H1 (cell line): ENCODE measurements around the gene NACAD. TPM values are rescaled to one million over a fixed set of nuclear protein-coding genes. Genes with fewer than 3 reads are reported as not detected.

Experiments used
- CTCF ChIA-PET: fragments of 300-600 bp; sonication (Branson Sonifier 250); formaldehyde crosslinking; loops from one replicate; lab custom pipeline; 2021; ENCODE audit not compliant: partially characterized antibody; lab: Charles Lee
- POLR2A ChIA-PET: fragments of 300-600 bp; sonication (Branson Sonifier 250); formaldehyde crosslinking; loops from one replicate; lab custom pipeline; 2021; ENCODE audit warnings: inconsistent platforms; ENCODE audit not compliant: partially characterized antibody; lab: Charles Lee
- DNase-seq, 2 experiments: peaks; one replicate each; pipeline versions ENCODE4 v3.0.0 to v3.0.0-alpha.2; 2010 to 2022; ENCODE audit warnings: low spot score in 2 of 2, low read depth in 1 of 2, mixed read lengths in 1 of 2
- FAIRE-seq: peaks from 2 replicates; lab custom pipeline; 2011; peaks lifted over from hg19 to GRCh38; lab: Jason Lieb, UNC
- H2AFZ ChIP-seq: 2 replicates; pipeline ENCODE4 v1.8.1; 2012; ENCODE audit warnings: low read length, inconsistent platforms
- H2AK5ac ChIP-seq: 2 replicates; pipeline ENCODE4 v1.6.1; 2013; ENCODE audit warnings: low read depth, low read length
- H2BK120ac ChIP-seq: replicated peaks from 2 replicates; pipeline ENCODE3; 2013; ENCODE audit warnings: low read depth, low read length, inconsistent platforms
- H2BK12ac ChIP-seq: 2 replicates; pipeline ENCODE4 v1.6.1; 2013; ENCODE audit warnings: low read depth, low read length
- H2BK15ac ChIP-seq: 2 replicates; pipeline ENCODE4 v1.6.1; 2013; ENCODE audit warnings: low read length
- H2BK20ac ChIP-seq: 2 replicates; pipeline ENCODE4 v1.6.1; 2013; ENCODE audit warnings: low read length
- H2BK5ac ChIP-seq: 2 replicates; pipeline ENCODE4 v1.6.1; 2013; ENCODE audit warnings: low read depth, low read length
- H3K14ac ChIP-seq: 2 replicates; pipeline ENCODE4 v1.6.1; 2013; ENCODE audit warnings: inconsistent platforms; ENCODE audit not compliant: insufficient read length
- H3K18ac ChIP-seq: 2 replicates; pipeline ENCODE4 v1.6.1; 2013; ENCODE audit warnings: low read length; ENCODE audit errors: extremely low read depth
- H3K23ac ChIP-seq: 2 replicates; pipeline ENCODE4 v1.6.1; 2013; ENCODE audit warnings: inconsistent platforms; ENCODE audit not compliant: insufficient read length
- H3K23me2 ChIP-seq: 2 replicates; pipeline ENCODE4 v1.6.1; 2013; ENCODE audit warnings: low read depth, low read length
- H3K27ac ChIP-seq: 2 replicates; pipeline ENCODE4 v1.6.1; 2011; ENCODE audit warnings: low read depth, low read length, inconsistent platforms
- H3K27me3 ChIP-seq, 4 experiments: replicated peaks in 1 of 4; 1 replicate in 1 of 4; 2 replicates in 3 of 4; pipeline versions ENCODE4 v1.6.1 to v1.8.1; 2011 to 2013; ENCODE audit warnings: low read length in 3 of 4, mild to moderate bottlenecking in 3 of 4, inconsistent platforms in 2 of 4, mixed read lengths in 2 of 4, moderate library complexity in 1 of 4; ENCODE audit not compliant: control insufficient read depth in 3 of 4, insufficient read depth in 3 of 4; ENCODE audit errors: extremely low read depth in 1 of 4
- H3K36me3 ChIP-seq, 4 experiments: 2 replicates each; pipeline versions ENCODE4 v1.6.1 to v1.8.1; 2011 to 2013; ENCODE audit warnings: mild to moderate bottlenecking in 4 of 4, low read length in 3 of 4, moderate library complexity in 2 of 4, control low read depth in 1 of 4, inconsistent platforms in 1 of 4; ENCODE audit not compliant: insufficient read depth in 4 of 4, control insufficient read depth in 2 of 4
- H3K4ac ChIP-seq: replicated peaks from 2 replicates; pipeline ENCODE3; 2013; ENCODE audit warnings: low read length, low read depth, mixed read lengths, inconsistent platforms; ENCODE audit not compliant: insufficient read length
- H3K4me1 ChIP-seq, 4 experiments: replicated peaks in 1 of 4; 1 replicate in 1 of 4; 2 replicates in 3 of 4; pipeline versions ENCODE4 v1.6.1 to v1.8.1; 2011 to 2013; ENCODE audit warnings: low read length in 3 of 4, inconsistent platforms in 2 of 4, mixed read lengths in 1 of 4; ENCODE audit not compliant: insufficient read depth in 4 of 4, control insufficient read depth in 3 of 4
- H3K4me2 ChIP-seq, 2 experiments: 2 replicates each; pipeline versions ENCODE4 v1.6.1 to v1.8.1; 2011 to 2013; ENCODE audit warnings: low read depth in 2 of 2, low read length in 2 of 2, control low read depth in 1 of 2, inconsistent platforms in 1 of 2, mild to moderate bottlenecking in 1 of 2; ENCODE audit not compliant: insufficient read depth in 1 of 2
- H3K4me3 ChIP-seq, 4 experiments: fragments of 200-600, 300-600 bp in 1 of 4; sonication (generic), shearing (Covaris generic), sonication (Bioruptor Twin) in 1 of 4; 2 replicates each; pipeline versions ENCODE4 v1.5.1 to v1.8.1; 2011 to 2016; ENCODE audit warnings: low read length in 4 of 4, low read depth in 3 of 4, control low read depth in 2 of 4, inconsistent platforms in 2 of 4, mild to moderate bottlenecking in 2 of 4, mixed read lengths in 1 of 4, moderate library complexity in 1 of 4; ENCODE audit not compliant: insufficient read depth in 2 of 4; ENCODE audit errors: extremely low read depth in 1 of 4
- H3K56ac ChIP-seq: replicated peaks from 2 replicates; pipeline ENCODE3; 2013; ENCODE audit warnings: low read depth, mild to moderate bottlenecking, mixed read lengths, low read length, inconsistent platforms; ENCODE audit not compliant: insufficient read length
- H3K79me1 ChIP-seq: 2 replicates; pipeline ENCODE4 v1.6.1; 2013; ENCODE audit warnings: low read depth, low read length, control low read depth
- H3K79me2 ChIP-seq, 2 experiments: 2 replicates each; pipeline versions ENCODE4 v1.6.1 to v1.8.1; 2012 to 2013; ENCODE audit warnings: low read length in 2 of 2, mild to moderate bottlenecking in 2 of 2, inconsistent platforms in 1 of 2; ENCODE audit not compliant: insufficient read depth in 2 of 2, control insufficient read depth in 1 of 2
- H3K9ac ChIP-seq, 4 experiments: replicated peaks in 1 of 4; 1 replicate in 1 of 4; 2 replicates in 3 of 4; pipeline versions ENCODE4 v1.6.1 to v1.8.1; 2011 to 2013; ENCODE audit warnings: low read depth in 3 of 4, low read length in 3 of 4, control low read depth in 2 of 4, mild to moderate bottlenecking in 2 of 4, moderate library complexity in 2 of 4, inconsistent platforms in 1 of 4; ENCODE audit errors: extremely low read depth in 1 of 4
- H3K9me3 ChIP-seq, 2 experiments: 2 replicates each; pipeline versions ENCODE4 v1.6.1 to v1.8.1; 2012 to 2013; ENCODE audit warnings: mild to moderate bottlenecking in 2 of 2, moderate library complexity in 2 of 2, control low read depth in 1 of 2, inconsistent platforms in 1 of 2, low read depth in 1 of 2, low read length in 1 of 2, mixed read lengths in 1 of 2; ENCODE audit not compliant: insufficient read depth in 2 of 2
- H4K20me1 ChIP-seq, 2 experiments: replicated peaks in 1 of 2; 2 replicates each; pipeline versions ENCODE3 to v1.8.1; 2011 to 2013; ENCODE audit warnings: inconsistent platforms in 2 of 2, low read length in 2 of 2, mild to moderate bottlenecking in 1 of 2; ENCODE audit not compliant: insufficient read depth in 2 of 2, control insufficient read depth in 1 of 2
- H4K5ac ChIP-seq: 2 replicates; pipeline ENCODE4 v1.6.1; 2013; ENCODE audit warnings: low read length, low read depth, mixed read lengths, inconsistent platforms; ENCODE audit not compliant: insufficient read length
- H4K8ac ChIP-seq: 2 replicates; pipeline ENCODE4 v1.8.0; 2013; ENCODE audit warnings: mild to moderate bottlenecking, moderate library complexity, low read length, inconsistent platforms; ENCODE audit not compliant: insufficient read depth; ENCODE audit errors: extremely low read depth
- H4K91ac ChIP-seq: replicated peaks from 2 replicates; pipeline ENCODE3; 2013; ENCODE audit warnings: low read length, mixed read lengths, inconsistent platforms; ENCODE audit not compliant: insufficient read length
- CBX8 ChIP-seq: fragments of 300-800, 300-1000 bp; sonication (generic); IDR thresholded peaks from 2 replicates; pipeline ENCODE4 v1.7.1; 2016; ENCODE audit warnings: low read depth, low read length, borderline replicate concordance
- CREB1 ChIP-seq: IDR thresholded peaks from 2 replicates; pipeline ENCODE4 v1.6.1; 2012; ENCODE audit warnings: inconsistent platforms
- FOSL1 ChIP-seq: IDR thresholded peaks from 2 replicates; pipeline ENCODE4 v1.6.1; 2011; ENCODE audit warnings: mild to moderate bottlenecking, low read depth, low read length, moderate library complexity; ENCODE audit not compliant: insufficient read depth
- NRF1 ChIP-seq: IDR thresholded peaks from 2 replicates; pipeline ENCODE4 v1.6.1; 2011; ENCODE audit warnings: mild to moderate bottlenecking, low read depth, low read length, improper control_type of control experiment
- POLR2A ChIP-seq, 2 experiments: IDR thresholded peaks; 1 replicate in 1 of 2; 2 replicates in 1 of 2; pipeline ENCODE4 v1.6.1; 2011; ENCODE audit warnings: low read depth in 2 of 2, low read length in 2 of 2, mild to moderate bottlenecking in 2 of 2; ENCODE audit errors: control extremely low read depth in 1 of 2
- POLR2AphosphoS5 ChIP-seq: IDR thresholded peaks from 2 replicates; pipeline ENCODE4 v1.6.1; 2011; ENCODE audit warnings: low read depth, low read length
- SUZ12 ChIP-seq: fragments of 200-600 bp; sonication (generic); IDR thresholded peaks from 2 replicates; pipeline ENCODE4 v1.6.1; 2012; ENCODE audit warnings: mild to moderate bottlenecking, inconsistent platforms, low read length, moderate library complexity, mixed read lengths
- WGBS, 2 experiments: shearing (Covaris generic) in 1 of 2; methylation state at CpG; one replicate each; pipeline versions ENCODE4 v1.1.6 to v1.1.7; 2013 to 2015; ENCODE audit warnings: low lambda C conversion rate in 2 of 2, mixed read lengths in 2 of 2, inconsistent platforms in 1 of 2, low coverage in 1 of 2, missing lambda C conversion rate in 1 of 2; ENCODE audit not compliant: insufficient replicate concordance in 2 of 2, insufficient coverage in 1 of 2, insufficient read length in 1 of 2; ENCODE audit errors: extremely low coverage in 1 of 2, missing lambda C conversion rate in 1 of 2; 5-methylcytosine and 5-hydroxymethylcytosine counted together
- polyA plus RNA-seq, 7 experiments: library from polyadenylated mRNA; depleted of rRNA in 3 of 7; stranded (reverse) in 5 of 7; unstranded in 2 of 7; fragments of >200 nt in 5 of 7; fragments of 200-250 nt in 2 of 7; gene quantifications; 1 replicate in 5 of 7; 2 replicates in 1 of 7; 4 replicates in 1 of 7; pipeline versions ENCODE4 v1.2.1 to v1.2.3, GENCODE V29; 2011 to 2013; ENCODE audit warnings: missing spikeins in 2 of 7, mixed read lengths in 2 of 7
- total RNA-seq: library from RNA; stranded (reverse); fragmentation: NEBNext Ultra II Directional; extraction: Animal tissue kit (Norgen Biotek cat#: 25700); gene quantifications from 2 replicates; pipeline ENCODE4 v1.2.1, GENCODE V29; 2021

The NACAD gene
- total and polyA plus RNA-seq, 2 of the 8 experiments (the other 6 are each of a cell fraction or from before 2014, with no cell fraction given) = 1.3 to 6.0 TPM

DNA sequence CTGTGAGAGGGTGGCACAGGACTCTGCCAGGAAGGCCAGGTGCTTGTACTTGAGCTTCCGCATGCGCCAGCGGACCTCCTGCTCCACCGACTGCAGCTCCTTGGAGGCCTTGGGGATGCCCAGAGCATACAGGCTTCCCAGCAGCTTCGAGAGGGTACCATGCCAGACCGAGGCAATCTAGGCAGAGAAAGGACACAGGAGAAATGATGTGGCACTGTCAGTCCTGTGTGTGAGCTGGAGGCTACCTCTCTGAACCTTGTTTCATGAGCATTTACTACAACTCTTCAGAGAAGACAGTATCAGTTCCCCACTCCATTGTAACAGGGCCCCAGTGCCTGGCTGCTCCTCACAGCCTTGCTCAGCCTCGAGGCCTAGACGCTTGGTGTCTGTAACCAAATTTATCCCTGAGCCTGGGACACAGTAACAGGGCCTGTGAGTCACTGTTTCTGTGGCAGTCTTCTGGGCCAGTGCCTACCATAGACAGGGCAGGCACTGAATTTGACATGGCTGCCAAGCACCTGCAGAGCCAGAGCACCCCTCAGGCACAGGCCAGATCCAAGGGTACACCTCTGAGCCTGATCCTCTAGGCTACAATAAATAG lies 16.9 kb upstream of the NACAD start:
- TF ChIP-seq NRF1 (no peak), POLR2A (IDR thresholded peaks at IDR 0.05; ENCODE audit: control extremely low read depth in 1 of 2, low read depth in 2 of 2, low read length in 2 of 2) (0 out of 3 replicates have a peak, but pooled peaks of 1 of the 2 experiments have one; percentile 11), CBX8 (no peak), POLR2AphosphoS5 (peak; percentile 5; the same call in 1 of the 2 replicates), SUZ12 (no peak), CREB1 (no peak), FOSL1 (no peak)
- ChIA-PET CTCF (interaction anchor here (1.2 kb wide), 2 partner anchors 13 to 30 kb away, joined by 3 read pairs; no protein-coding TSS in a partner anchor), POLR2A (interaction anchor here (0.8 to 4.0 kb wide), 12 partner anchors 10 to 304 kb away, joined by 3 to 18 read pairs (median 5); partner anchors contain the start of genes MYO1G and NACAD)
- Histone ChIP-seq H2BK15ac (no peak overlapping the region), H2BK120ac (no peak overlapping the region), H3K9ac (no peak overlapping the region), H2AK5ac (no peak overlapping the region), H4K20me1 (peaks cover 16 to 52% of the 10 kb centered on the region in 2 experiments), H3K27me3 (no peaks in the 10 kb centered on the region), H2AFZ (no peak overlapping the region), H2BK12ac (no peak overlapping the region), H3K56ac (no peak overlapping the region), H3K4me1 (peaks cover 0 to 3% (median under 1%) of the 10 kb centered on the region in 4 experiments; a peak in 1 of 7 replicates), H3K4me2 (no peak overlapping the region), H3K18ac (no peak overlapping the region), H4K91ac (no peak overlapping the region), H2BK5ac (no peak overlapping the region), H3K79me1 (peaks cover 10% of the 10 kb centered on the region), H3K4me3 (no peak overlapping the region), H3K23me2 (no peaks in the 10 kb centered on the region; the same call in 1 of the 2 replicates), H2BK20ac (no peak overlapping the region), H3K4ac (no peak overlapping the region), H3K9me3 (no peaks in the 10 kb centered on the region), H3K27ac (no peak overlapping the region), H4K8ac (no peak overlapping the region), H3K23ac (no peak overlapping the region), H3K79me2 (peaks cover 6 to 42% of the 10 kb centered on the region in 2 experiments), H3K36me3 (peaks cover 69 to 87% (median 82%) of the 10 kb centered on the region in 4 experiments), H3K14ac (no peak overlapping the region), H4K5ac (no peak overlapping the region)
- DNase-seq = no peak
- WGBS, 2 experiments = 90% methylated on average over 8 of the region's 8 CpGs; no CpG with 5 or more reads in 1 of the 2 experiments
- FAIRE-seq = no peak
